T1000 (cell line): Measurements from ENCODE around the gene FNDC3B.

Experiments used
- DNase-seq: peaks from one replicate; lab custom pipeline; 2025; ENCODE audit warnings: mixed read lengths; lab: John Stamatoyannopoulos, UW

Gene FNDC3B

DNA sequence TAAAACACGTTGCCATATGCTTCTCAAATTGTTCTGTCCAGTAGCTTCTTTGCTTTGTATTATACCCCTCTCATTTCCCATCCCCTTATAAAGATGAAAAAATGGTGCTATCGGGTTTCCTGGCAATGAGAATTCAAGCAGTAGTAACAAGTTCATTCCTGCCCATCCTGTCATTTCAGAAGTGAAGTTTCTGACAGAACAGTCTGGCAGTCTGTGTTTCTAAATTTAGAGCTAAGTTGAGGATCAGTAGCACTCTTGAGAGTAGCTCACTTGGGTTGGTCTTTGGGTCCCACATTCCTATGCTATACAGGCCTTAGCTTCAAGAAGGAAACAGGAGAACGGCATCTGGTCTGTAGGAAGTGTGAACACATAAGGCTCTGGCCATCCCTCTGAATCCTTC, 274.3 kb downstream of the FNDC3B start:
- no peak for DNase-seq

- no peak for DNase-seq
Observed at GRCh38 chr3:172314591-172315160, 275.3 kb downstream of the FNDC3B start.

GRCh38 chr3:172315401-172316091, 276.2 kb downstream of the FNDC3B start:
- DNase-seq = no peak

DNA sequence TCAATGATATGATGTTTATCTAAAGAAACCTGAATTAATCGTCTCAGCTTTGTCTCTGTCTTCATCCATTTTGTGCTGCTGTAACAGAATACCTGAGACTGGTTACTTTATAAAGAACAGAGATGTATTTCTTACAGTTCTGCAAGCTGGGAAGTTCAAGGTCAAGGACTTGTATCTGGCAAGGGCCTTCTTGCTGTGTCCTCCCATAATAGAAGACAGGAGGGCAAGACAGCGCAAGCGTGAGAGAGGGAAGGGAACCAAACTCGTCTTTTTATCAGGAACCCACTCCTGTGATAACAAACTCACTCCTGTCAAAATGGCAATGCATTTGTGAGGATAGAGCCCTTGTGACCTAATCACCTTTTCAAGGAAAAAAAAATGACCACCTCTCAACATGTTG, 277.4 kb downstream of the FNDC3B start:
- no peak for DNase-seq

- DNase-seq = no peak
Observed at GRCh38 chr3:172317481-172317880, 278.1 kb downstream of the FNDC3B start.

DNA sequence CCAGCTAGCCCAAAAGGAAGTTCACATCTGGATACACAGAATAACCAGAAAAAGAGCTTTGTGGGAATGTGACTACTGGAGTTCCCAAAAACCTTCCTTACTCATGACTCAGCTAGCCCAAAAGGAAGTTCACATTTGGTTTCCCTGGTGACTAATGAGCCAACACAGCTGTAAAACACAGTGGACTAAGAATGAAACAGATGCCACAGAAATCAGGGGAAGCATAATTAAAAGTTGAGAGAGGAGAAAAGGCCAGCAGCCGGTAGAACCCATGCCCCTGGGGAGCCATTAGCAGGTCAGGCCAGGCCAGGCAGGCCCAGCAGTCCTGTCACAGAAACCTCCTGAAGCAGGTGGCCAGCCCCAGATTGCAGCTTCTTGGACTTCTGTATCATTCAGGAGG, 278.6 kb downstream of the FNDC3B start:
- DNase-seq = peak; percentile 44

GRCh38 chr3:172319595-172319994, 280.2 kb downstream of the FNDC3B start:
- DNase-seq = no peak

DNA sequence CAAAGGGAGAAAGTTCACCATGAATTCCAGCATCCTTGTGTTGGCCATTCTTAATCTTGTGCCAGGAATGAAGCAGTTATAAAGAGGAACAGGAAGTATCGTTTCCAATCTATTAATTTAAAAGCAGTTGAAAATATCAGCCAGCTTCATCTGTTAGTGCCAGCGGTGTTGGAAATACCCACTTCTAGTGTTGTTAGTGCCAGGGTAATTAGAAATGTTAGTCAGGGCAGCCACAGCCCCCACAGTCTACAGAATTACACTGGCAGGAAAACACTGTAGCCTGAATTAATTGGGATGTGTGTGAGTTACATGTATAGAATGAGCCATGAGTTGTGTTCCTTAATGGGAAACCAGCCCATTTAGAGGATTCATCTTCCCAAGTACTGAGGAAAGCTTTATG, 281.1 kb downstream of the FNDC3B start:
- no peak for DNase-seq

DNA sequence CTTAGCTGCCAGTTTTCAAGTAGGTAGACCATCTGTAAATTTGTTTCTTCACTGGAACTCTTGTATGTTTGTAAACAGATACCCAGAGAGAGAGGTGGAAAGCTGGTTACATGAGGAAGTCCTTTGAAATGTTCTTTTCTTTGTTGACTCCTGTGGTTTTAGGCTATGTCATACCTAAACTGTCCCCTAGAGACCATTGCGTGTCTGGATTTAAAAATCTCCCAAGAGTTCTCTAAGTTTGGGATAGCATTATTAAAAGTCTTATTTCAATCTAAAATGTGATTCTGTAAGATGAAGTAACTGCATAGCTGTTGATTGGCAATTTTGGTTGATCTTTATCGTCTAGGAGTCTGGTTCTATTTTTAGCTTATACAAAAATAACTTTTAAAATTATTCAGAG, 281.7 kb downstream of the FNDC3B start:
- no peak for DNase-seq

DNA sequence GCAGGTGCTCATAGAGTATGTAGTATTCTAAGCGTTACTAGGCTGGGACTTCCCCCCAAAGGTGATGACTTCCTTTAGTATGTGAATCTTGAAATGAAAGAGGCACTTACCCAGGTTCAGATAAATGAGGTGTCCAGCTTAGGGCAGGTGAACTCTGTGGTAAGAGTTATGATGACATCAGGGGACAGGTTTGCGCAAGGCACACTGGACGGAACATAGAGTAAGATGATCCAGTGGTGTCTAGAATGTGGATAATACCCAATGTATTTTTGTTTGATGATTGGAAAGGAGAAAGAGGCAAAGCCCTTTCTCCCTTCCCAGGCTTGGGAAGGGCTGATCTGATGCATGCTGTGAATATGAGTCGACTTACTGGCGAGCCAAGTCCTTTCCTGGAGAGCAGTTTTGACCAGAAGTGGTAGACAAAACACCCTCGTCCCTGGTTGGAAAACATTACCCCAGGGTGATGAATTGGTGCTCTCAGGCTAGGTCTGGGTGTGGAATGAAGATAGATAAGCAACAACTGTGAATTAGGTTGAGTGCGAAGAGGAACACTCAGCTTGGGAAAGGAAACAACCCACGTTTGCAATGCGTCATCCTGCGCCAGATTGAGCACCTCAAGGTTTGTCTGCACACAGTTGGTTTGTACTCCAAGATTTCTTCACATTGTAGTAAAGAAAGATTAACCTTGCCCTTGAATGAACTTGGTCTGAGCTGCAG, 284.7 kb downstream of the FNDC3B start:
- no peak for DNase-seq

GRCh38 chr3:172324611-172325203, 285.3 kb downstream of the FNDC3B start:
- no peak for DNase-seq

DNA sequence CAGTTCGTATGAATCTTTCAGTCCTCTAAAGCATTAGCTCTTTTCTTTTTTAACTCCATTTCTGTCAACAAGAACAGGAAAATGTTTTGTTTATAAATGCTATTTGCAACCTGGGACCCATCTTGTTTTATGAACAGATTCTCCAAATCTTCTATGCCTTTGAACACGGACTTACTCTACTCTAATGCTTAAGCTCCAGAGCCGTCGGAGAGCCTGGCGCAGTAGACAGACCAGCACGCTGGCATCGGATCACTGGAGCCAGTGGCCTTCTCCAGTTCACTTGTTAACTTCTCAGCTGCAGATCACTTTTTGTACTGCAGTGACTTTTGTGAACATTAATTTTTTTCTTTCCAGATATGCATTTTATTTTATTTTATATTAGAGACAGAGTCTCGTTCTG, 286.1 kb downstream of the FNDC3B start:
- no peak for DNase-seq

DNA sequence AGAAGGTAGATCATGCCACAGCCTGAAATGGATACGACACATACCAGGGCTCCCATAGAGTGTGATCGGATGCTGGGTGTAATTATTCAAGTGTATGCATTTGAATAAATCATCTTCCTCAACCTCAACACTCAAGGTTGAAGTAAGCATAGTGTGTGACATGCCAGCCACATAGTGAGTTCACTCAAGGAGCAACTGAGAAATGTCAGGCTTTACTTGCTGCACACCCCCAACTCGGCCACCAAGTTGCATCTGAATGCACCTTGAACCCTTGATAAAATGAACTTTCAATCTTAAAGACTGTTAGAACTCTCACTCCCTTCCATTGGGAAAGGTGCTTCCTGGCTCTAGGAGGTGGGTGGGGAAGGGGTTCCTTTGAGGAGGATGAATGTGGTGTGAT, 287.6 kb downstream of the FNDC3B start:
- no peak for DNase-seq

- no peak for DNase-seq
Observed at GRCh38 chr3:172328282-172328681, 288.9 kb downstream of the FNDC3B start.

DNA sequence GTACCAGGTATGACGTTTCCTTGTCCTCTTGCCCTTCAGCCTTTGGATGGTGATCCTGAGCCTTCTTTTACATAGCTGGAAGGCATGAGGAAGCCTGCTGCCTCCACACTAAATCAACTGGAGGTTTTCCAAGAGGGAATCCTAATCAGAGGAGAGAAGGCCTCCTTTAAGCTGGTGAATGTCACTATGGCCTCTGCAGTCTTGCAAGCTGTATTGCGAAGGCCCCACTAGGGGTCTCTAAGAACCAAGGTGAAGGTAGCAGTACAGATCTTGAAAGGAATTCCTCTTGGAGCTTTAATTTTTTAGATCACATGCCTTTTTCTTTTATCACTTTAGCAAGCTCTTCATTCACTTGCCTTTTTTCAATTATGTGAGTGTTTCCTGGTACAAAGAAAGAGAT, 289.7 kb downstream of the FNDC3B start:
- no peak for DNase-seq

DNA sequence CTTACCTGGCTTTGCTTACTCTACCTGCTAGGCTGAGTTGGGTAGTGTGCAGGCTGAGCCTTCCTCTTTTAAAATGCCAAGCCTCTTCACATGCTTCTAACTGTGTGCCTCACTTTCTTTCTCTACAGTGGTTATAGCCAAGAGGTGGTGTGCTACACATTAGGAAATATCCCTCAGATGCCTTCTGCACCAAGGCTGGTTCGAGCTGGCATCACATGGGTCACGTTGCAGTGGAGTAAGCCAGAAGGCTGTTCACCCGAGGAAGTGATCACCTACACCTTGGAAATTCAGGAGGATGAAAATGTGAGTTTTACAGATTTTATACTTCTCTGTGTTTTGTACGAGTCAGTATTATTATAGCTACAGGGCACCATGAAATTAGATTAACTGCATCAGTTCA, 291.0 kb downstream of the FNDC3B start:
- DNase-seq = no peak

DNA sequence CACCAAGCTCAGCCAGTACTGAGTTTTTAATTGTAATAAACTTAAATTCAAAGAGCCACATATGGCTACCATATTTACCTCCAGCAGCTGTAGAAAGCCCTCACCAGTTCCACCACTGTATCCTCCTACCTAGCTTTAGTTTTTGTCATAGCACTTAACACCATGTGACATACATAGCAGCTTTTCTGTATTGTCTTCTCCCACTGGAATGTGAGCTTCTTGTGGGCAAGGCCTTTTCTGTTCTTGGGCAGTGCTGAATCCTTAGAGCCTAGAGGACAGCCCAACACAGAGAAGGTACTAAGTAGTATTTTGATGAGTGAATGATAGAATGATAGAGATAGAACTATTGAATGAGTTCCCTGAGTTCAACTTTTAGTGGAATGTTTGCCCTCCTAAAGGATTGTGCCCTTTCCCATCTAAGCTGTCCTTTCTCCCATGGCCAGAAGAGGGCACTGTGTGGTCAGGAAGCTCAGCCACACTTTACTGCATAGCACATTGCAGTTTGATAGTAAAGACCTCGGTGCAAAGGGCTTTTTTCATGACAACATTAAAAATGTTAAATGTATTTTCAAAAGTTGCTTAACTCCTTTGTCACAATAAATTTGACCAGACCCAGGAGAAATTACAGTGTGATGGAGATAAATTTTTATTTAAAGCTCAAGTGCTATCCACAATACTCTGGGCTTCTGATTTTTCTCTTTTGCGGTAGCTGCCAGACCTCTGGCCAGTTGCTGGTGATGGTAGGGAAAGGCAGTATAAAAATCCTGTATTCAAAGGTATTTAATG, 293.1 kb downstream of the FNDC3B start:
- peak; percentile 28 for DNase-seq

DNA sequence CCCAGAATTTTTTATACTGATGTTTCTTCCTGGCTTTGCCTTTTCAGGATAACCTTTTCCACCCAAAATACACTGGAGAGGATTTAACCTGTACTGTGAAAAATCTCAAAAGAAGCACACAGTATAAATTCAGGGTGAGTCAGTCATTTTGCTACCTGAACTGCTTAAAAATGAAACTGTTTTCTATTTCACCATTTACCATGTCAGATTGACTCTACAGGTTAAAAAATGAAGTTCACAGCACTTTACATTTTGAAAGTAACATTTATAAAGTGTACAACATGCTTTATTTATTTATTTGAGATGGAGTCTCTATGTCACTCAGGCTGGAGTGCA, 293.6 kb downstream of the FNDC3B start:
- DNase-seq = no peak

GRCh38 chr3:172333692-172334457, 294.5 kb downstream of the FNDC3B start:
- DNase-seq = no peak

GRCh38 chr3:172334671-172335207, 295.4 kb downstream of the FNDC3B start:
- DNase-seq = no peak

DNA sequence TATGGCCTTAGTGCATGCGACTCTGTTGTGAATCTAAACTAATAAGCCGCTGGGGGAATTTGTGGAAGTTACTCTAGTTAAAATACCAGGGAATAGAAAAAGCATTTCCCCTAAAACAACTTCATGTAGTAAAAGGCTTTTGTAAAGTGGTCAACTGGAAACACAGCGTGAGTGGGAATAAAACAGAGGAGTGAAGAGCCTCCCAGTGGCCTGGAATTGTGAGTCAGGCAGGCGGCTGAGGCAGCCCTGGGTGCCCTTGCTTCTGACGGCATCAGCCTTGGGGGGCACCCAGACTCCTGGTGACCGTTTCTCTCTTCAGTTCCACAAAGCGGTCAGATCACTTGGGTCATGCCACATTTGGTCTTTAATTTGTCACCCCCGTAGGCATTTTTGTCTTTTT, 300.5 kb downstream of the FNDC3B start:
- no peak for DNase-seq
